Sigmoid colon (tissue), 7 donors: ENCODE data around the gene ODF4. TPM values are rescaled to one million over a fixed set of nuclear protein-coding genes. Genes with fewer than 3 reads are reported as not detected.
A peak's percentile ranks its signal among the peaks of the same experiment; 100 is the strongest.

ENCODE experiments used
- DNase-seq: peaks from one replicate; pipeline ENCODE4 v3.0.0-alpha.2; 2019
- H3K27ac ChIP-seq, 4 donors: fragments of 200-600 bp; sonication (generic); one replicate each; pipeline ENCODE4 v1.5.1; 2016 to 2019; ENCODE audit warnings: mild to moderate bottlenecking in 1 of 4
- H3K27me3 ChIP-seq, 3 donors: fragments of 200-600 bp; sonication (generic); one replicate each; pipeline ENCODE4 v1.5.1; 2019; ENCODE audit warnings: mild to moderate bottlenecking in 1 of 3
- H3K36me3 ChIP-seq, 4 donors: fragments of 200-600 bp; sonication (generic); one replicate each; pipeline ENCODE4 v1.5.1; 2016 to 2019
- H3K4me1 ChIP-seq, 4 donors: fragments of 200-600 bp; sonication (generic); one replicate each; pipeline ENCODE4 v1.5.1; 2017 to 2019
- H3K4me3 ChIP-seq, 4 donors: fragments of 200-600 bp; sonication (generic); one replicate each; pipeline ENCODE4 v1.5.1; 2017 to 2019; ENCODE audit warnings: mild to moderate bottlenecking in 2 of 4, moderate library complexity in 1 of 4
- H3K9me3 ChIP-seq, 4 donors: fragments of 200-600 bp in 3 of 4; sonication (generic) in 3 of 4; one replicate each; pipeline versions ENCODE4 v1.5.1 to v1.6.1; 2013 to 2019
- CTCF ChIP-seq, 4 experiments: fragments of 450-650 bp in 3 of 4; fragments of 200-600 bp in 1 of 4; IDR thresholded peaks; one replicate each; pipeline ENCODE4 v1.5.1; 2016 to 2019; ENCODE audit warnings: antibody characterized with exemption in 4 of 4, mild to moderate bottlenecking in 3 of 4, moderate library complexity in 2 of 4
- EP300 ChIP-seq, 4 donors: sonication (generic); formaldehyde crosslinking; IDR thresholded peaks; one replicate each; pipeline ENCODE4 v1.6.1; 2017; ENCODE audit warnings: antibody characterized with exemption in 4 of 4
- POLR2A ChIP-seq, 2 donors: fragments of 450-650 bp; IDR thresholded peaks; one replicate each; pipeline ENCODE4 v1.6.1; 2016; ENCODE audit warnings: antibody characterized with exemption in 2 of 2, mild to moderate bottlenecking in 2 of 2, moderate library complexity in 2 of 2
- POLR2AphosphoS5 ChIP-seq, 4 donors: sonication (generic); formaldehyde crosslinking; IDR thresholded peaks; one replicate each; pipeline ENCODE4 v1.6.1; 2017; ENCODE audit warnings: antibody characterized with exemption in 4 of 4
- WGBS, 2 donors: extraction: QIAGEN DNeasy Blood & Tissue Kit; methylation state at CpG; one replicate each; pipeline ENCODE4 v1.1.7; 2013; 5-methylcytosine and 5-hydroxymethylcytosine counted together
- intact Hi-C: fragments of 100-400 bp; cut with DNase I; formaldehyde crosslinking; loops from one replicate; pipeline ENCODE4 v1.15.1; 2023
- polyA plus RNA-seq, 3 donors: library from polyadenylated mRNA; stranded (reverse); fragments of 200-250 nt; gene quantifications; one replicate each; pipeline ENCODE4 v1.2.3, GENCODE V29; 2013
- total RNA-seq, 4 donors: library from RNA; depleted of rRNA; stranded (reverse); fragments of >200 nt; gene quantifications; one replicate each; pipeline ENCODE4 v1.1.0, GENCODE V29; 2016
- donor health status: healthy with polysubstance abuse.
- donor health status: Bipolar disorder and iron deficiency.
- donor health status: healthy.

Gene ODF4
- total and polyA plus RNA-seq, 7 donors = not detected

DNA sequence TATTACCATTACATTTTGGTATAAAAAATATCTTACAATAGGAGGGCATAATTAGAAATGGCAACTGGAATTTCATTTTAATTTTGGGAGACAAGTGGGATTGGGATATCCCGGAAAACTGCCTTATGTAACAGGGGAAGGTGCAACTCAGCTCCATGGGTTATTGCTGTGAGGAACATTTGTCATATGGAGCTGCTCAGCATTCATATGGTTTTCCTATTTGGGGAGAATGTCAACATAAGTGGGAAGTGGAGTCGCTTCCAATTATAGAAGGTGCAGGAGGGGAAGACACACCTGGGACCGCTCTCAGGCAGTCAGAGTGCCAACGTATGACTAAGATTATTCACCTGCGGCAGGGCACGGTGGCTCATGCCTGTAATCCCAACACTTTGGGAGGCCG, 10.7 kb downstream of the ODF4 start:
- Histone ChIP-seq H3K27ac (no peak overlapping the region), H3K4me1 (no peaks in the 10 kb centered on the region), H3K4me3 (no peak overlapping the region), H3K36me3 (no peaks in the 10 kb centered on the region), H3K27me3 (peaks cover 0 to 16% (median 5%) of the 10 kb centered on the region in 3 donors), H3K9me3 (no peaks in the 10 kb centered on the region)
- DNase-seq = no peak
- no peak for TF ChIP-seq EP300 (IDR thresholded peaks at IDR 0.05)
- no peak for TF ChIP-seq POLR2AphosphoS5 (IDR thresholded peaks at IDR 0.05)
- TF ChIP-seq POLR2A (IDR thresholded peaks at IDR 0.05) = no peak
- TF ChIP-seq CTCF (IDR thresholded peaks at IDR 0.05) = no peak
- WGBS, 2 donors = 85 to 86% methylated on average over 7 of the region's 7 CpGs
- intact Hi-C loops = no loop called here

DNA sequence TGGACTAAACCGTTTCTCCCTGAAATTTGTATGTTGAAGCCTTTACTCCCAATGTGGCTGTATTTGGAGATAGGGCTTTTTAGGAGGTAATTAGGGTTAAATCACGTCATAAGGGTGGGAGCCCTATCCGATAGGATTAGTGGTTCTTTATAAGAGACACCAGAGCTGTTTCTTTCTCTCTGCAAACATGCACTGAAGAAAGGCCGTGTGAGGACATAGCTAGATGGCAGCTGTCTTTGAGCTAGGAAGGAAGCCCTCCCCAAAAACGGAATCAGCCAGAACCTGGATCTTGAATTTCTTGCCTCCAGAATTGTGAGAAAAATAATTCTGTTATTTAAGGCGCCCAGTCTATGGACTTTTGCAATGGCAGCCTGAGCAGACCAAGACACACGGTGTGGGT, 14.1 kb downstream of the ODF4 start:
- WGBS, 2 donors = 80 to 85% methylated on average over 7 of the region's 7 CpGs
- Histone ChIP-seq H3K27ac (no peak overlapping the region), H3K36me3 (no peaks in the 10 kb centered on the region), H3K9me3 (no peaks in the 10 kb centered on the region), H3K27me3 (no peaks in the 10 kb centered on the region), H3K4me1 (no peaks in the 10 kb centered on the region), H3K4me3 (no peak overlapping the region)
- TF ChIP-seq POLR2AphosphoS5 (IDR thresholded peaks at IDR 0.05) (no peak), CTCF (IDR thresholded peaks at IDR 0.05) (no peak), POLR2A (IDR thresholded peaks at IDR 0.05) (no peak), EP300 (IDR thresholded peaks at IDR 0.05) (no peak)
- intact Hi-C loops = no loop called here
- DNase-seq = no peak

DNA sequence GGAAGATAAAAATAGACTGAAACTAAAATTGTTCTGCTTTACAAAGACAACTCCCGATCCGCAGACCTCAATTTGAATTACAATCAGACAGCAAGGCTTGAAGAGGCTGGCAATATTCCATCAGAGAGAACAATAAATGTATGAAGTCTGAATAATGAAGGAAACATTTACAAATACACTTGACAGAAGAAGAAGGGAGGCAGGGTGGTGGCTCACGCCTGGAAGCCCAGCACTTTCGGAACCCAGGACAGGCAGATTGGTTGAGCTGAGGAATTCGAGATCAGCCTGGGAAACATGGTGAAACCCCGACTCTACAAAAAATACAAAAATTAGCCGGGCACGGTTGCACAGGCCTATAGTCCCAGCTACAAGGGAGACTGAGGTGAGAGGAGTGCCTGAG, 14.6 kb downstream of the ODF4 start:
- H3K4me1 ChIP-seq = no peaks in the 10 kb centered on the region
- no peak overlapping the region for H3K27ac ChIP-seq
- no peaks in the 10 kb centered on the region for H3K9me3 ChIP-seq
- intact Hi-C loops = no loop called here
- TF ChIP-seq POLR2A (IDR thresholded peaks at IDR 0.05) = no peak
- no peak for TF ChIP-seq CTCF (IDR thresholded peaks at IDR 0.05)
- TF ChIP-seq POLR2AphosphoS5 (IDR thresholded peaks at IDR 0.05) = no peak
- no peak for TF ChIP-seq EP300 (IDR thresholded peaks at IDR 0.05)
- no peaks in the 10 kb centered on the region for H3K27me3 ChIP-seq
- no peak overlapping the region for H3K4me3 ChIP-seq
- WGBS, 2 donors = 79% methylated on average over 8 of the region's 8 CpGs
- no peaks in the 10 kb centered on the region for H3K36me3 ChIP-seq
- no peak for DNase-seq

GRCh38 chr17:8357910-8358309, 18.3 kb downstream of the ODF4 start:
- no peak overlapping the region for H3K4me3 ChIP-seq
- intact Hi-C loops = no loop called here
- DNase-seq = no peak
- H3K9me3 ChIP-seq = no peaks in the 10 kb centered on the region
- H3K27me3 ChIP-seq = no peaks in the 10 kb centered on the region
- H3K36me3 ChIP-seq = no peaks in the 10 kb centered on the region
- TF ChIP-seq CTCF (IDR thresholded peaks at IDR 0.05) (no peak), EP300 (IDR thresholded peaks at IDR 0.05) (no peak), POLR2A (IDR thresholded peaks at IDR 0.05) (no peak)
- WGBS, 2 donors = 96 to 97% methylated on average over 3 of the region's 3 CpGs
- no peak overlapping the region for H3K27ac ChIP-seq
- H3K4me1 ChIP-seq = peaks cover 0 to 12% (median 0%) of the 10 kb centered on the region in 4 donors

DNA sequence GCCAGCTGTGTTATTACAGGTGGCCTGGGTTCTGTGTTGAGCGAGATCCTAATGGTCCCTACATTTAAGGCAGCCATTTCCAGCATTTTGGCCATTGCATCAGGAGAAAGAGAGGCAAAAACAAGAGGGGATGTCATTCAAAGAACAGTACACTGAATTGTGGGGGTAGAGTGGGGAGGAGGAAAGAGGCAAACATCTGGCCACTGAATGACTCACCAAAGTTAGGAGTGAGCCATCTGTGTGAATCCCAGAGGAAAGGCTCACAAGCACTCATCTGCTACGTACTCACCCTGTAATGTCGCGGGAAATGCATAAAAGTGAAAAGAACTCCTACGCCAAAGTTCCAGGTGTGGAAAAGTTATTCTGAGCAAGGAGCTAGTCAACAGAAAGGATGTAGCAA, 20.1 kb downstream of the ODF4 start:
- no peak overlapping the region for H3K4me3 ChIP-seq
- H3K4me1 ChIP-seq = peaks cover 0 to 15% (median 0%) of the 10 kb centered on the region in 4 donors
- WGBS, 2 donors = 66 to 82% methylated on average over 5 of the region's 5 CpGs
- TF ChIP-seq POLR2AphosphoS5 (IDR thresholded peaks at IDR 0.05) (peak in 2 of 4 donors; percentile 37 to 52), EP300 (IDR thresholded peaks at IDR 0.05) (no peak)
- H3K36me3 ChIP-seq = no peaks in the 10 kb centered on the region
- H3K27ac ChIP-seq = peak overlapping the region in 1 of 4 donors; percentile 52
- intact Hi-C loops = no loop called here
- H3K27me3 ChIP-seq = no peaks in the 10 kb centered on the region
- no peaks in the 10 kb centered on the region for H3K9me3 ChIP-seq
- no peak for DNase-seq
